Fibroblast of skin of back (primary cell): ENCODE measurements around the gene TM4SF20.

ENCODE experiments used
- DNase-seq: peaks from one replicate; pipeline ENCODE4 v3.0.0-alpha.2; 2013

Gene TM4SF20

DNA sequence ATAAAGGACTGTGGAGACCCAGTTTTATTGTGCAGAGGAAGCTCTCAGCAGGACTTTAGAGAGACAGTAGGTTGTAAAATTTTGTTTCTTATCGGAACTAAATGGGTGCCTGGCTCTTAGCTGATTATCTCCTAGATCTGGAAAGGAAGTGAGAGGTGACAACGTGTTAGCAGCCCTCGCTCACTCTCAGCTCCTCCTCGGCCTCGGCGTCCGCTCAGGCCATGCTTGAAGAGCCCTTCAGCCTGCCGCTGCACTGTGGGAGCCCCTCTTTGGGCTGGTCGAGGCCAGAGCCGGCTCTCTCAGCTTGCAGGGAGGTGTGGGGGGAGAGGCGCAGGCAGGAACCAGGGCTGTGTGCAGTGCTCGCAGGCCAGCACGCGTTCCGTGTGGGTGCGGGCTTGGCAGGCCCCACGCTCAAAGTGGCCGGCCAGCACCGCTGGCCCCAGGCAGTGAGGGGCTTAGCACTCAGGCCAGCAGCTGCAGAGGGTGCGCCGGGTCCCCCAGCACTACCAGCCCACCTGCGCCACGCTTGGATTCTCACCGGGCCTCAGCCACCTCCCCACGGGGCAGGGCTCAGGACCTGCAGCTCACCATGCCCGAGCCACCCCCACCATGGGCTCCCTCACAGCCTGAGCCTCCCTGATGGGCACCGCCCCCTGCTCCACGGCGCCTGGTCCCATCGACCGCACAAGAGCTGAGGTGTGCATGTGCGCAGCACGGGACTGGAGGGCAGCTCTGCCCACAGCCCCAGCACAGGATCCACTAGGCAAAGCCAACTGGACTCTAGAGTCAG is 58.6 kb downstream of the TM4SF20 start:
- no peak for DNase-seq

DNA sequence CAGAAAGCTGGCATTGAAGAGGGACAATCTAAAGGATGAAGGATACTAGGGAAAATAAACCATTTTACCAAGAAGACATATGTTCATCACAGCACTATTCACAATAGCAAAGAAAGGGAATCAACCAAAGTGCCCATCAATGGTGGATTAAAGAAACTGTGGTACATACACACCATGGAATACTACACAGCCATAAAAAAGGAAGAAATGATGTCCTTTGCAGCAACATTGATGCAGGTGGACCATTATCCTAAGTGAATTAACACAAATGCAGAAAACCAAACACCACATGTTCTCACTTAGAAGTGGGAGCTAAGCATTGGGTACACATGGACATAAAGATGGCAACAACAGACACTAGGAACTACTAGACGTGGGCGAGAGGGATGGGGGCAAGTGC is 61.3 kb downstream of the TM4SF20 start:
- DNase-seq: no peak

- DNase-seq: no peak
Measured at GRCh38 chr2:227313310-227313709, 65.8 kb downstream of the TM4SF20 start.

DNA sequence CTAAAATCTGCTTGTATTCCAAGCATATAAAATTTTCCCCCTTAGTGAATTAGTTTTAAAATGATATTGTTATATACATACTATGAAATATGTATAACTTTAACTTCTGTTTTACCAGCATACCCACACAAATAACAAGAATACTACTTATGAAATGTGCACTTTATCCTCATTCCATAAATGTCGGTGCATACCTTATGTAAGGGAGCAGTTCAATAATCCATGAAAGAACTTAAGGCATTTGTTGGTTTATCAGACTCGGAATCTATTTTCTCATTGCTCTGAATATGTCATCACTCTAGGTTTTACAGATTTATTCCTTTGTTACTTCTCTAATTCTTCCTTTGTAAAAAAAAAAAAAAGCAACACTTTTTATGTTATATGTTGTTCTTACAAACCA is 66.5 kb downstream of the TM4SF20 start:
- no peak for DNase-seq
